ENCODE measurements around the gene SLC25A25.
"Not testable (repeated sequence)": the region's sequence is repeated elsewhere in the genome, so short reads cannot be mapped to it uniquely, and the experiment has no call there.

SLC25A25 gene

DNA sequence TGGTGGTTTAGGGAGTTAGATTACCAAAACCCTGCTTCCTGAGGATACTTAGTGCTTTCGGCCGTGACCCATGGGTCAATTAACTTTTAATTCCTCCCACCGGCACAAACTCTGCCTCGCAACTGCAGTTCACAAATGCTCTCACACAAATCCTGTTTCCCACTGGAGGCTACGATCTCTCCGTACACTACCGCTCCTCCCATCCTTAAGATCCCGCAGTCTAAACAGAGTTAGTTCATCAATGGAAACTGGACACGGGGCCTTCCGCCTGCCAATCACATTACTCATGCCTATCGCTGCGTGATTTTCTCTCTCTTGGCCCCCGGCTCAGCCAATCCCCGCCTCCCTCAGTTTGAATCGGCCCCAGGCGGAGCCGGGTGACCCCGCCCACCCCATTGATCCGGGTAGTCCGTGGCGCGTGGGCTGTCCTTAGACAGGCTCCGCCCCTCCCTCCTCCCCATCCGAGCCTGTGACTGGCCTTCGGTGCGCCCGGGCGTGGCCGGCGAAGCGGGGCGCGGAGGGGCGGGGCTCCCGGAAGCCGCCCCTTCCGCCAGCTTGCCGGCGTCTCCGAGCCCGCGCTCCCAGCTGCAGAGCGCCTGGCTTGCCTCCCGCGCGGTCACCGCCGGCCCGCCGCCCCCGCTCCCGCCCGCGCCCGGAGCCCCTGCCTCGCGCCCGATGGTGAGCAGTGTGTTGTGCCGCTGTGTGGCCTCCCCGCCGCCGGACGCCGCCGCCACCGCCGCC, at the start of gene SLC25A25:
TSS of gene SLC25A25 (plus strand) at position 588 of the 741 bp plus-strand sequence. CDS start at position 676, 88 bp downstream.
- peak; percentile 99 for DNase-seq (ENCODE audit: low read depth)

- DNase-seq (ENCODE audit: low read depth): no peak
Measured at GRCh38 chr9:128020692-128021091, 47.3 kb upstream of the SLC25A25 start.

DNA sequence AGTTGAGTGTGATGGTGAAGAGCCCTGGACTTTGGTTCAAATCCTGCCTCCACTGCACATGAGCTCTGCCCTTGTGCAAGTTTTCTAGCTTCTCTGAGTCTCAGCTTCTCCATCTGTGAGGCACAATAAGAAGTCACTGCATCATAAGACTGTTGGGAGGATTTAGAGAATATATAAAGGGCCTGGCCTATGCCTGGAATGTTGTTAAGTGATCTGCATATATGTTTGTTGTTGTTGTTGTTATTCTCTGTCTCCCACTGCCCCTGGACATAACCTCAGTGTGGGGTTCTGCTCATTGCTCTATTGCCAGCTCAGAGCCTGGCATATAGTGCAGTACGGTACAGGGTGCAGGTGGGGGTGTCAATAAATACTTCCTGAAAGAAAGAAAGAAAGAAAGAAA, 46.9 kb upstream of the SLC25A25 start:
- no peak for DNase-seq (ENCODE audit: low read depth)

- no peak for DNase-seq (ENCODE audit: low read depth)
Measured at GRCh38 chr9:128022886-128023285, 45.1 kb upstream of the SLC25A25 start.

DNA sequence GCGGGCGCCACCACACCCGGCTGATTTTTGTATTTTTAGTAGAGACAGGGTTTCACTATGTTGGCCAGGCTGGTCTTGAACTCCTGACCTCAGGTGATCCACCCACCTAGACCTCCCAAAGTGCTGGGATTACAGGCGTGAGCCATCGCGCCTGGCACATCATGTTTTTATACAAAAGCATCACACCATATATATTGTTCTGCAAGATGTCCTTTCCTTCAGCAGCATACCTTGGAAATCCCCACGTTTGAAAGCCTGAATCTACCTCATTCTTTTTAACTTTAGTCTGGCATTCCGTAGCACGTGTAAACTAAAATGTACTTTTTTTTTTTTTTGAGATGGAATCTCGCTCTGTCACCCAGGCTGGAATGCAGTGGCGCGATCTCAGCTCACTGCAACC, 44.4 kb upstream of the SLC25A25 start:
- DNase-seq (ENCODE audit: low read depth): not testable (repeated sequence)

- no peak for DNase-seq (ENCODE audit: low read depth)
Measured at GRCh38 chr9:128024761-128025308, 43.2 kb upstream of the SLC25A25 start.

DNA sequence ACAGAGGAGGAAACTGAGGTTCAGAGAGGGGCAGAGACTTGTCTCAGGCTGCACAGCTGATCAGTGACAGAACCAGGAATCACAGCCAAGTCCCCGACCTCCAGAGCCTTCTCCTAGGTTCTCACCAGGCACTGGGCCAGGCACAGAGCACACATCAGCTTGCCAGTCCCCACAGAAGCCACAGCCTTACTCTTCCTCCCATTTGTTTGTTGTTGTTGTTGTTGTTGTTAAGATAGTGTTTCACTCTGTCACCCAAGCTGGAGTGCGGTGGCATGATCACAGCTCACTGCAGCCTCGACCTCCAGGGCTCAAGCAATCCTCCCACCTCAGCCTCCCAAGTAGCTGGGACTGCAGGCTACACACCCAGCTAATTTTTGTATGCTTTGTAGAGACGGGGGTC, 42.3 kb upstream of the SLC25A25 start:
- DNase-seq (ENCODE audit: low read depth): no peak

GRCh38 chr9:128026255-128026772, 41.7 kb upstream of the SLC25A25 start:
- no peak for DNase-seq (ENCODE audit: low read depth)

GRCh38 chr9:128026773-128027541, 41.1 kb upstream of the SLC25A25 start:
- DNase-seq (ENCODE audit: low read depth): peak; percentile 29

GRCh38 chr9:128027705-128028104, 40.3 kb upstream of the SLC25A25 start:
- no peak for DNase-seq (ENCODE audit: low read depth)

- DNase-seq (ENCODE audit: low read depth): no peak
Measured at GRCh38 chr9:128033609-128034008, 34.4 kb upstream of the SLC25A25 start.

DNA sequence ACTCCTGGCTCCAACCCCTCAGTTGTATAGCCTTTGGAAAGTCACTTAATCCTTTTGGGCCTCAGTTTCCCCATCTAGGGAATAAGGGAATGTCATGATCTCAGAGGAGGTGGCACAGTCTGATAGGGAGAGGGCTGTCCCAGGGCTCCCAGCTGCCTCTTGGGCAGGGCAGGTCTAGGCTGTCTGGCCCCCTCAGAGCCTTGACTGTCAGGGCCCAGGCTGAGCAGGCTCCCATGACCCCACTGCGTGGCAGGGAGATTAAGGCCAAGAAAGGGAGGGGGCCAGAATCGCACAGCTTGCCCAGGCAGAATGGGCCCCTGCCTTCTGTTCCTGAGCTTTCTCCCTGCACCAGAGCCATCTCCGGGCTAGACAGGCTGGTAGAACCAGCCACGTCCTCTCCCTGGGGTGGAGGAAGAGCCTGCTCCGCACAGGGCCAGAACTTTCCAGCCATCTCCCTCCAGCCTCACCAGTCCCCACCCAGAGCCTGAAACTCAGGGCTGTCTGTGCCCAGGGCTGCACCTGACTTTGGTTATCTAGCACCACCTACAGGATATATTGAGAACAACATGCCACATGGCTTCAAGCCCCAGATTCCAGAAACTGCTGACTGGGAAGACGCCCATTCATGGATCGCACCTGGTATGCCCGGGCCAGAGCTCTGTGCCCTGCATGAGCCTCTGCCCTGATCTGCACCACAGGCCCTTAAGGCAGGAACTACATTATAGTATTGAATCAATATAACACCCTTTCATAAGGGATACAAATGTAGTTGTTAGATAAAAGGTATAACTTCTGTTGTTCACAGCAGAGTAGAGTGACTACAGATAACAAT, 33.0 kb upstream of the SLC25A25 start:
- peak; percentile 87 for DNase-seq (ENCODE audit: low read depth)

GRCh38 chr9:128036522-128036921, 31.5 kb upstream of the SLC25A25 start:
- not testable (repeated sequence) for DNase-seq (ENCODE audit: low read depth)

DNA sequence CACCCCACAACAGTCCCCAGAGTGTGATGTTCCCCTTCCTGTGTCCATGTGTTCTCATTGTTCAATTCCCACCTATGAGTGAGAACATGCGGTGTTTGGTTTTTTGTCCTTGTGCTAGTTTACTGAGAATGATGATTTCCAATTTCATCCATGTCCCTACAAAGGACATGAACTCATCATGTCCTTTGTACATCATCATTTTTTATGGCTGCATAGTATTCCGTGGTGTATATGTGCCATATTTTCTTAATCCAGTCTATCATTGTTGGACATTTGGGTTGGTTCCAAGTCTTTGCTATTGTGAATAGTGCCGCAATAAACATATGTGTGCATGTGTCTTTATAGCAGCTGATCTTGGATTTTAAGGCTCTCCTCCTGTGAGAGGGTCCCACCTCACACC, 27.2 kb upstream of the SLC25A25 start:
- DNase-seq (ENCODE audit: low read depth): not testable (repeated sequence)

- DNase-seq (ENCODE audit: low read depth): no peak
Measured at GRCh38 chr9:128042043-128042442, 26.0 kb upstream of the SLC25A25 start.

- no peak for DNase-seq (ENCODE audit: low read depth)
Measured at GRCh38 chr9:128043467-128043868, 24.6 kb upstream of the SLC25A25 start.

DNA sequence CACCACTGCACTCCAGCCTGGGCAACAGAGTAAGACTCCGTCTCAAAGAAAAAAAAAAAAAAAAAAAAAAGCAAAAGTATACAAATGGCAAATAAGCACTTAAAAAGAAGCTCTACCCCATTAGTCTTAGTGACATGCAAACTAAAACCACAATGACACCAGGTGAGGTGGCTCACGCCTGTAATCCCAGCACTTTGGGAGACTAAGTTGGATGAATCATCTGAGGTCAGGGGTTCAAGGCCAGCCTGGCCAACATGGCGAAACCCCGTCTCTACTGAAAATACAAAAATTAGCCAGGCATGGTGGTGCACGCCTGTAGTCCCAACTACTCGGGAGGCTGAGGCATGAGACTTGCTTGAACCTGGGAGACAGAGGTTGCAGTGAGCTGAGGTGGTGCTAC, 22.6 kb upstream of the SLC25A25 start:
- not testable (repeated sequence) for DNase-seq (ENCODE audit: low read depth)

- DNase-seq (ENCODE audit: low read depth): no peak
Measured at GRCh38 chr9:128045831-128046230, 22.2 kb upstream of the SLC25A25 start.

- no peak for DNase-seq (ENCODE audit: low read depth)
Measured at GRCh38 chr9:128047231-128047630, 20.8 kb upstream of the SLC25A25 start.

GRCh38 chr9:128048663-128049062, 19.4 kb upstream of the SLC25A25 start:
- peak; percentile 18 for DNase-seq (ENCODE audit: low read depth)

DNA sequence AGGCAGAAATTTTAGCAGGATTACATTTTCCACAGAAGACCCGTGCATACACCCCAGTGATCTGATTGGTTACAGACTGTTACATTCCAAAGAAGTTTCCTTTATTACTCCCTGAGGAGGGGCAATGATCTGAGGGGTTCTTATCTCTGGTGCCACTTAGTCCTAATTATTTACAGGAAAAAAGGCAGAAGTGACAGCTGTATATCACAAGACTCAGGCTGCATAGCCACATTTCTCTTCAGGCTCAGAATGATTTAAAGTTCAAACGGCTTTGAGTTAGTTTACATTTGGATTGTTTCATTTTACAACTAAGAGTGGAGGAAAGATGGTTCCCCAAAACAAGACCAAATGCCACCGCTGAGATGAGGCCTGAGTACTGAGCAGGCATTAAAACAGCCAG, 18.2 kb upstream of the SLC25A25 start:
- DNase-seq (ENCODE audit: low read depth): no peak

Measured in ELR (cell line).